Stomach (tissue), 9 donors: Measurements from ENCODE around the gene CPNE1. TPM values are rescaled to one million over a fixed set of nuclear protein-coding genes. Genes with fewer than 3 reads are reported as not detected.

Experiments used
- DNase-seq, 2 donors: peaks; one replicate each; pipeline versions ENCODE4 v3.0.0 to v3.0.0-alpha.2; 2013 to 2019
- H3K27ac ChIP-seq, 5 donors: fragments of 200-600 bp in 4 of 5; sonication (generic) in 4 of 5; one replicate each; pipeline ENCODE4 v1.5.1; 2013 to 2019; ENCODE audit warnings: mild to moderate bottlenecking in 1 of 5, moderate library complexity in 1 of 5
- H3K27me3 ChIP-seq, 3 donors: fragments of 200-600 bp; sonication (generic); one replicate each; pipeline ENCODE4 v1.5.1; 2017 to 2019; ENCODE audit warnings: mixed run types in 1 of 3
- H3K36me3 ChIP-seq, 4 donors: fragments of 200-600 bp; sonication (generic); 1 replicate in 3 of 4; 2 replicates in 1 of 4; pipeline ENCODE4 v1.5.1; 2016 to 2019
- H3K4me1 ChIP-seq, 4 donors: fragments of 200-600 bp; sonication (generic); one replicate each; pipeline ENCODE4 v1.5.1; 2016 to 2019
- H3K4me3 ChIP-seq, 4 donors: fragments of 200-600 bp; sonication (generic) in 3 of 4; one replicate each; pipeline ENCODE4 v1.5.1; 2016 to 2019; ENCODE audit warnings: mild to moderate bottlenecking in 1 of 4
- H3K9me3 ChIP-seq, 4 donors: fragments of 200-600 bp; sonication (generic); one replicate each; pipeline ENCODE4 v1.5.1; 2016 to 2019
- CTCF ChIP-seq, 7 experiments: fragments of 450-650 bp in 4 of 7; fragments of 200-600 bp in 3 of 7; sonication (generic) in 3 of 7; IDR thresholded peaks; one replicate each; pipeline ENCODE4 v1.5.1; 2016 to 2019; ENCODE audit warnings: antibody characterized with exemption in 7 of 7, control low read depth in 2 of 7, mild to moderate bottlenecking in 1 of 7
- EP300 ChIP-seq: sonication (generic); formaldehyde crosslinking; IDR thresholded peaks from one replicate; pipeline ENCODE4 v1.6.1; 2017; ENCODE audit warnings: antibody characterized with exemption
- POLR2A ChIP-seq, 4 donors: fragments of 450-650 bp; IDR thresholded peaks; one replicate each; pipeline ENCODE4 v1.6.1; 2016; ENCODE audit warnings: antibody characterized with exemption in 4 of 4, control low read depth in 2 of 4, mild to moderate bottlenecking in 1 of 4, moderate library complexity in 1 of 4
- POLR2AphosphoS5 ChIP-seq, 3 donors: sonication (generic); formaldehyde crosslinking; IDR thresholded peaks; one replicate each; pipeline ENCODE4 v1.6.1; 2016; ENCODE audit warnings: antibody characterized with exemption in 3 of 3
- WGBS, 5 donors: extraction: QIAGEN DNeasy Blood & Tissue Kit in 3 of 5; methylation state at CpG; one replicate each; pipeline versions ENCODE4 v1.1.5 to v1.1.7; 2013 to 2018; 5-methylcytosine and 5-hydroxymethylcytosine counted together
- intact Hi-C: fragments of 100-400 bp; cut with DNase I; formaldehyde crosslinking; loops from one replicate; pipeline ENCODE4 v1.15.1; 2023; ENCODE audit warnings: low total_unique reads
- polyA plus RNA-seq, 3 donors: library from polyadenylated mRNA; stranded (reverse); fragments of 200-250 nt; gene quantifications; one replicate each; pipeline ENCODE4 v1.2.3, GENCODE V29; 2013
- total RNA-seq, 5 donors: library from RNA; depleted of rRNA; stranded (reverse); fragments of >200 nt; gene quantifications; one replicate each; pipeline versions ENCODE4 v1.1.0 to v1.2.3, GENCODE V29; 2014 to 2016
- donor health status: healthy with polysubstance abuse.
- donor health status: Bipolar disorder and iron deficiency.
- donor health status: healthy.

The CPNE1 gene
- total and polyA plus RNA-seq, 8 donors, result 67.9 to 172 (median 107) TPM

GRCh38 chr20:35711588-35712209 lies 47.0 kb upstream of the CPNE1 start:
- Histone ChIP-seq H3K4me1 (peaks cover 0 to 69% (median 27%) of the 10 kb centered on the region in 4 donors), H3K27me3 (no peaks in the 10 kb centered on the region), H3K9me3 (no peaks in the 10 kb centered on the region), H3K4me3 (no peak overlapping the region), H3K27ac (peak overlapping the region in 1 of 5 donors; percentile 9), H3K36me3 (peaks cover 73 to 100% (median 100%) of the 10 kb centered on the region in 4 donors)
- intact Hi-C loops, result no loop called here
- TF ChIP-seq EP300 (no peak), CTCF (IDR thresholded peaks at IDR 0.05) (no peak), POLR2A (IDR thresholded peaks at IDR 0.05) (no peak), POLR2AphosphoS5 (IDR thresholded peaks at IDR 0.05) (no peak)
- 56 to 74% (median 60%) methylated on average over 6 of the region's 6 CpGs for WGBS, 5 donors
- DNase-seq, result no peak

GRCh38 chr20:35710884-35711587 lies 46.3 kb upstream of the CPNE1 start:
- no peak for DNase-seq
- H3K27me3 ChIP-seq, result no peaks in the 10 kb centered on the region
- intact Hi-C loops, result no loop called here
- peaks cover 0 to 63% (median 29%) of the 10 kb centered on the region in 4 donors for H3K4me1 ChIP-seq
- H3K4me3 ChIP-seq, result no peak overlapping the region
- peak overlapping the region in 1 of 5 donors; percentile 9 for H3K27ac ChIP-seq
- TF ChIP-seq CTCF (IDR thresholded peaks at IDR 0.05) (no peak), POLR2A (IDR thresholded peaks at IDR 0.05) (no peak), POLR2AphosphoS5 (IDR thresholded peaks at IDR 0.05) (no peak), EP300 (no peak)
- H3K9me3 ChIP-seq, result no peaks in the 10 kb centered on the region
- WGBS, 5 donors, result 35 to 52% (median 47%) methylated on average over 6 of the region's 6 CpGs
- peaks cover 73 to 100% (median 100%) of the 10 kb centered on the region in 4 donors for H3K36me3 ChIP-seq

- H3K27me3 ChIP-seq, result no peaks in the 10 kb centered on the region
- H3K4me3 ChIP-seq, result no peak overlapping the region
- H3K9me3 ChIP-seq, result no peaks in the 10 kb centered on the region
- H3K27ac ChIP-seq, result no peak overlapping the region
- H3K4me1 ChIP-seq, result peaks cover 0 to 61% (median 30%) of the 10 kb centered on the region in 4 donors
- H3K36me3 ChIP-seq, result peaks cover 73 to 100% (median 100%) of the 10 kb centered on the region in 4 donors
- no peak for DNase-seq
- intact Hi-C loops, result no loop called here
- no peak for TF ChIP-seq EP300
- TF ChIP-seq CTCF (IDR thresholded peaks at IDR 0.05), result no peak
- TF ChIP-seq POLR2A (IDR thresholded peaks at IDR 0.05), result no peak
- no peak for TF ChIP-seq POLR2AphosphoS5 (IDR thresholded peaks at IDR 0.05)
These were observed 45.3 kb upstream of the CPNE1 start for GRCh38 chr20:35710039-35710438.

GRCh38 chr20:35709259-35709658 lies 44.6 kb upstream of the CPNE1 start:
- peak overlapping the region in 1 of 5 donors; percentile 4 for H3K27ac ChIP-seq
- WGBS, 5 donors, result 76 to 94% (median 84%) methylated on average over 1 of the region's 1 CpG
- H3K4me3 ChIP-seq, result no peak overlapping the region
- H3K4me1 ChIP-seq, result peaks cover 0 to 57% (median 34%) of the 10 kb centered on the region in 4 donors
- no peak for TF ChIP-seq CTCF (IDR thresholded peaks at IDR 0.05)
- TF ChIP-seq EP300, result no peak
- TF ChIP-seq POLR2AphosphoS5 (IDR thresholded peaks at IDR 0.05), result no peak
- TF ChIP-seq POLR2A (IDR thresholded peaks at IDR 0.05), result no peak
- no peaks in the 10 kb centered on the region for H3K9me3 ChIP-seq
- intact Hi-C loops, result no loop called here
- DNase-seq, result no peak
- peaks cover 73 to 100% (median 100%) of the 10 kb centered on the region in 4 donors for H3K36me3 ChIP-seq
- no peaks in the 10 kb centered on the region for H3K27me3 ChIP-seq
